HepG2 (cell line): ENCODE measurements around the gene OR2F2. TPM values are rescaled to one million over a fixed set of nuclear protein-coding genes. Genes with fewer than 3 reads are reported as not detected.
A peak's percentile ranks its signal among the peaks of the same experiment; 100 is the strongest.

Experiments
- CAMTA2 ChIP-seq: sonication (generic); formaldehyde crosslinking; IDR thresholded peaks from 2 replicates; pipeline ENCODE4 v1.4.0; 2020; ENCODE audit warnings: mild to moderate bottlenecking, missing genetic modification reagents, borderline replicate concordance
- CENPX ChIP-seq: sonication (generic); formaldehyde crosslinking; IDR thresholded peaks from 2 replicates; pipeline ENCODE4 v1.9.0; 2021; ENCODE audit warnings: mild to moderate bottlenecking, missing genetic modification reagents, moderate library complexity
- CTCF ChIP-seq: sonication (generic); formaldehyde crosslinking; IDR thresholded peaks from 2 replicates; pipeline ENCODE4 v1.5.0; 2020; ENCODE audit warnings: mild to moderate bottlenecking, missing genetic modification reagents, moderate library complexity
- ISL2 ChIP-seq: sonication (generic); formaldehyde crosslinking; IDR thresholded peaks from 2 replicates; pipeline ENCODE4 v1.5.0; 2020; ENCODE audit warnings: missing genetic modification reagents
- RFXAP ChIP-seq: sonication (generic); formaldehyde crosslinking; IDR thresholded peaks from 2 replicates; pipeline ENCODE4 v1.4.0; 2020; ENCODE audit warnings: missing genetic modification reagents, borderline replicate concordance
- SOX5 ChIP-seq: IDR thresholded peaks from 2 replicates; pipeline ENCODE4 v1.6.1; 2016; ENCODE audit warnings: borderline replicate concordance
- TBX3 ChIP-seq: fragments of 450-650 bp; IDR thresholded peaks from 2 replicates; pipeline ENCODE4 v1.6.1; 2017; ENCODE audit warnings: antibody characterized with exemption, mild to moderate bottlenecking, inconsistent platforms, borderline replicate concordance
- TMF1 ChIP-seq: sonication (generic); formaldehyde crosslinking; IDR thresholded peaks from 2 replicates; pipeline ENCODE4 v1.8.1; 2022; ENCODE audit warnings: low read depth, missing genetic modification reagents
- ZBTB20 ChIP-seq: sonication (generic); formaldehyde crosslinking; IDR thresholded peaks from 2 replicates; pipeline ENCODE4 v1.8.1; 2023; ENCODE audit warnings: missing genetic modification reagents, low read depth, mild to moderate bottlenecking, borderline replicate concordance
- ZBTB3 ChIP-seq: sonication (generic); formaldehyde crosslinking; IDR thresholded peaks from 2 replicates; pipeline ENCODE4 v1.4.0; 2020; ENCODE audit warnings: low read depth, mild to moderate bottlenecking, moderate library complexity, missing genetic modification reagents, borderline replicate concordance
- ZFY ChIP-seq: sonication (generic); formaldehyde crosslinking; IDR thresholded peaks from 2 replicates; pipeline ENCODE4 v1.4.0; 2020; ENCODE audit warnings: missing genetic modification reagents
- ZMYM4 ChIP-seq: sonication (generic); formaldehyde crosslinking; IDR thresholded peaks from 2 replicates; pipeline ENCODE4 v1.8.1; 2023; ENCODE audit warnings: mild to moderate bottlenecking, missing genetic modification reagents
- ZNF614 ChIP-seq: IDR thresholded peaks from 2 replicates; pipeline ENCODE4 v1.6.1; 2018; ENCODE audit warnings: missing biosample characterization, missing genetic modification reagents, inconsistent platforms, borderline replicate concordance
- ZNF639 ChIP-seq: conservative IDR thresholded peaks from 2 replicates; pipeline ENCODE4 v1.6.1; 2018; ENCODE audit warnings: missing genetic modification reagents
- ZNF768 ChIP-seq: sonication (generic); formaldehyde crosslinking; IDR thresholded peaks from 2 replicates; pipeline ENCODE4 v1.4.0; 2020; ENCODE audit warnings: missing genetic modification reagents
- polyA plus RNA-seq, 8 experiments: library from polyadenylated mRNA; depleted of rRNA in 3 of 8; stranded (reverse) in 7 of 8; unstranded in 1 of 8; fragments of >200 nt; fragmentation: Illumina TruSeq in 4 of 8; extraction: Trizol in 4 of 8; gene quantifications; 2 replicates each; pipeline versions ENCODE4 v1.2.1 to v1.2.3, GENCODE V29; 2011 to 2016; ENCODE audit warnings: low read depth in 4 of 8, missing spikeins in 1 of 8, mixed read lengths in 1 of 8; ENCODE audit not compliant: insufficient read depth in 1 of 8
- total RNA-seq, 5 experiments: library from RNA; depleted of rRNA; stranded (reverse); fragments of >200 nt; fragmentation: Illumina TruSeq; extraction: Trizol; gene quantifications; 2 replicates each; pipeline ENCODE4 v1.2.3, GENCODE V29; 2016; ENCODE audit warnings: low read depth in 1 of 5
- TF ChIP-seq, protein P1 (sequence below): sonication (generic); formaldehyde crosslinking; IDR thresholded peaks from 2 replicates; pipeline ENCODE4 v1.4.0; 2020; ENCODE audit warnings: mild to moderate bottlenecking, missing genetic modification reagents, borderline replicate concordance
- TF ChIP-seq, protein P2 (sequence below): IDR thresholded peaks from 2 replicates; pipeline ENCODE4 v1.6.1; 2016
- TF ChIP-seq, protein P3 (sequence below): sonication (generic); formaldehyde crosslinking; IDR thresholded peaks from 2 replicates; pipeline ENCODE4 v1.8.0; 2022; ENCODE audit warnings: low read depth, missing genetic modification reagents

Gene OR2F2
- total and polyA plus RNA-seq, 2 of the 13 experiments (the other 11 are each of a cell fraction or from before 2014, with no cell fraction given): 0.13 TPM; not detected in 1

- peak; percentile 90; the same call in 1 of the 2 replicates for TF ChIP-seq ZNF614
- peak; percentile 57 for TF ChIP-seq ISL2 (CRISPR knock-in tag)
- TF ChIP-seq CAMTA2 (CRISPR knock-in tag): no peak
- TF ChIP-seq ZNF768 (CRISPR knock-in tag): peak; percentile 74; the same call in 1 of the 2 replicates
- peak; percentile 8; the same call in 1 of the 2 replicates for TF ChIP-seq TBX3
- TF ChIP-seq, protein P1, sequence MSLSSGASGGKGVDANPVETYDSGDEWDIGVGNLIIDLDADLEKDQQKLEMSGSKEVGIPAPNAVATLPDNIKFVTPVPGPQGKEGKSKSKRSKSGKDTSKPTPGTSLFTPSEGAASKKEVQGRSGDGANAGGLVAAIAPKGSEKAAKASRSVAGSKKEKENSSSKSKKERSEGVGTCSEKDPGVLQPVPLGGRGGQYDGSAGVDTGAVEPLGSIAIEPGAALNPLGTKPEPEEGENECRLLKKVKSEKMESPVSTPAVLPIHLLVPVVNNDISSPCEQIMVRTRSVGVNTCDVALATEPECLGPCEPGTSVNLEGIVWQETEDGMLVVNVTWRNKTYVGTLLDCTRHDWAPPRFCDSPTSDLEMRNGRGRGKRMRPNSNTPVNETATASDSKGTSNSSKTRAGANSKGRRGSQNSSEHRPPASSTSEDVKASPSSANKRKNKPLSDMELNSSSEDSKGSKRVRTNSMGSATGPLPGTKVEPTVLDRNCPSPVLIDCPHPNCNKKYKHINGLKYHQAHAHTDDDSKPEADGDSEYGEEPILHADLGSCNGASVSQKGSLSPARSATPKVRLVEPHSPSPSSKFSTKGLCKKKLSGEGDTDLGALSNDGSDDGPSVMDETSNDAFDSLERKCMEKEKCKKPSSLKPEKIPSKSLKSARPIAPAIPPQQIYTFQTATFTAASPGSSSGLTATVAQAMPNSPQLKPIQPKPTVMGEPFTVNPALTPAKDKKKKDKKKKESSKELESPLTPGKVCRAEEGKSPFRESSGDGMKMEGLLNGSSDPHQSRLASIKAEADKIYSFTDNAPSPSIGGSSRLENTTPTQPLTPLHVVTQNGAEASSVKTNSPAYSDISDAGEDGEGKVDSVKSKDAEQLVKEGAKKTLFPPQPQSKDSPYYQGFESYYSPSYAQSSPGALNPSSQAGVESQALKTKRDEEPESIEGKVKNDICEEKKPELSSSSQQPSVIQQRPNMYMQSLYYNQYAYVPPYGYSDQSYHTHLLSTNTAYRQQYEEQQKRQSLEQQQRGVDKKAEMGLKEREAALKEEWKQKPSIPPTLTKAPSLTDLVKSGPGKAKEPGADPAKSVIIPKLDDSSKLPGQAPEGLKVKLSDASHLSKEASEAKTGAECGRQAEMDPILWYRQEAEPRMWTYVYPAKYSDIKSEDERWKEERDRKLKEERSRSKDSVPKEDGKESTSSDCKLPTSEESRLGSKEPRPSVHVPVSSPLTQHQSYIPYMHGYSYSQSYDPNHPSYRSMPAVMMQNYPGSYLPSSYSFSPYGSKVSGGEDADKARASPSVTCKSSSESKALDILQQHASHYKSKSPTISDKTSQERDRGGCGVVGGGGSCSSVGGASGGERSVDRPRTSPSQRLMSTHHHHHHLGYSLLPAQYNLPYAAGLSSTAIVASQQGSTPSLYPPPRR: peak; percentile 90
- TF ChIP-seq, protein P2, sequence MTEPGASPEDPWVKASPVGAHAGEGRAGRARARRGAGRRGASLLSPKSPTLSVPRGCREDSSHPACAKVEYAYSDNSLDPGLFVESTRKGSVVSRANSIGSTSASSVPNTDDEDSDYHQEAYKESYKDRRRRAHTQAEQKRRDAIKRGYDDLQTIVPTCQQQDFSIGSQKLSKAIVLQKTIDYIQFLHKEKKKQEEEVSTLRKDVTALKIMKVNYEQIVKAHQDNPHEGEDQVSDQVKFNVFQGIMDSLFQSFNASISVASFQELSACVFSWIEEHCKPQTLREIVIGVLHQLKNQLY (CRISPR knock-in tag): peak; percentile 45; the same call in 1 of the 2 replicates
- TF ChIP-seq ZMYM4 (CRISPR knock-in tag): peak; percentile 98
- peak; percentile 55 for TF ChIP-seq SOX5 (CRISPR knock-in tag)
- TF ChIP-seq ZBTB20: peak; percentile 73; the same call in 1 of the 2 replicates
- TF ChIP-seq ZFY (CRISPR knock-in tag): peak; percentile 89
- TF ChIP-seq RFXAP: peak; percentile 84; the same call in 1 of the 2 replicates
- no peak for TF ChIP-seq CENPX
- peak; percentile 69; the same call in 1 of the 2 replicates for TF ChIP-seq TMF1
- TF ChIP-seq ZNF639 (CRISPR knock-in tag): peak; percentile 70; the same call in 1 of the 2 replicates
- TF ChIP-seq, protein P3, sequence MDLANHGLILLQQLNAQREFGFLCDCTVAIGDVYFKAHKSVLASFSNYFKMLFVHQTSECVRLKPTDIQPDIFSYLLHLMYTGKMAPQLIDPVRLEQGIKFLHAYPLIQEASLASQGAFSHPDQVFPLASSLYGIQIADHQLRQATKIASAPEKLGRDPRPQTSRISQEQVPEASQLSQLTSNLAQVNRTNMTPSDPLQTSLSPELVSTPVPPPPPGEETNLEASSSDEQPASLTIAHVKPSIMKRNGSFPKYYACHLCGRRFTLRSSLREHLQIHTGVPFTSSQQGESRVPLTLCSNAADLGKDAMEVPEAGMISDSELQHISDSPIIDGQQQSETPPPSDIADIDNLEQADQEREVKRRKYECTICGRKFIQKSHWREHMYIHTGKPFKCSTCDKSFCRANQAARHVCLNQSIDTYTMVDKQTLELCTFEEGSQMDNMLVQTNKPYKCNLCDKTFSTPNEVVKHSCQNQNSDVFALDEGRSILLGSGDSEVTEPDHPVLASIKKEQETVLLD (CRISPR knock-in tag): 0 out of 2 replicates have a peak, but pooled peaks have one; percentile 52
- peak; percentile 62 for TF ChIP-seq CTCF (CRISPR knock-in tag)
- TF ChIP-seq ZBTB3 (CRISPR knock-in tag): no peak
Observed at GRCh38 chr7:143901668-143902331, 33.2 kb upstream of the OR2F2 start, which contains the start of gene TCAF1 (continued).
